HG03575 (cell line): ENCODE results near the gene SLC19A1.

Source experiments
- ATAC-seq: cut with Tn5 transposase; IDR thresholded peaks from one replicate; pipeline ENCODE4 v1.9.1; 2021; ENCODE audit not compliant: unreplicated experiment, insufficient number of reproducible peaks, low FRiP score; ENCODE audit errors: extremely low read depth

Gene SLC19A1

GRCh38 chr21:45548711-45549491 is 6.7 kb upstream of the SLC19A1 start:
- ATAC-seq, result no peak

GRCh38 chr21:45547545-45547900 is 5.3 kb upstream of the SLC19A1 start:
- no peak for ATAC-seq

- ATAC-seq, result no peak
Observed at GRCh38 chr21:45546636-45547544, 4.7 kb upstream of the SLC19A1 start.

- no peak for ATAC-seq
Observed at GRCh38 chr21:45545691-45546531, 3.7 kb upstream of the SLC19A1 start.

- ATAC-seq, result no peak
Observed at GRCh38 chr21:45545236-45545570, 3.0 kb upstream of the SLC19A1 start.

GRCh38 chr21:45544449-45545235 is 2.4 kb upstream of the SLC19A1 start:
- no peak for ATAC-seq

GRCh38 chr21:45543710-45544448 is 1.6 kb upstream of the SLC19A1 start:
- ATAC-seq, result no peak

- ATAC-seq, result no peak
Observed at GRCh38 chr21:45543371-45543709, 1.1 kb upstream of the SLC19A1 start.

GRCh38 chr21:45542667-45543370 is 579 bp upstream of the SLC19A1 start:
- no peak for ATAC-seq

- ATAC-seq, result no peak
Observed at GRCh38 chr21:45541221-45542039, 810 bp downstream of the SLC19A1 start.

GRCh38 chr21:45540601-45540970 is 1.7 kb downstream of the SLC19A1 start:
- no peak for ATAC-seq

GRCh38 chr21:45539796-45540600 is 2.2 kb downstream of the SLC19A1 start:
- ATAC-seq, result no peak

GRCh38 chr21:45539046-45539795 is 3.0 kb downstream of the SLC19A1 start:
- ATAC-seq, result no peak

- no peak for ATAC-seq
Observed at GRCh38 chr21:45538381-45539045, 3.7 kb downstream of the SLC19A1 start.

- no peak for ATAC-seq
Observed at GRCh38 chr21:45537746-45538291, 4.4 kb downstream of the SLC19A1 start.
